ENCODE results near the gene TRAF3.
"Not testable (repeated sequence)": the region's sequence is repeated elsewhere in the genome, so short reads cannot be mapped to it uniquely, and the experiment has no call there.

Gene TRAF3

GRCh38 chr14:102865916-102866315 is 88.7 kb downstream of the TRAF3 start:
- H2BK5ac ChIP-seq (ENCODE audit: low read length); H4K5ac ChIP-seq (ENCODE audit: low read length); H2BK120ac ChIP-seq (ENCODE audit: low read depth, low read length); H3K4ac ChIP-seq (ENCODE audit: low read depth, low read length); H3K27me3 ChIP-seq (ENCODE audit: insufficient read depth, low read length, poor library complexity); H4K8ac ChIP-seq (ENCODE audit: low read depth, low read length); H2AK5ac ChIP-seq (ENCODE audit: low read length); H2BK15ac ChIP-seq (replicated peaks; ENCODE audit: low read depth); H3K79me1 ChIP-seq (ENCODE audit: low read length); H3K36me3 ChIP-seq (ENCODE audit: control insufficient read depth, insufficient read depth, low read length); H3K18ac ChIP-seq (ENCODE audit: low read length); H3K23ac ChIP-seq (ENCODE audit: low read length); H3K4me2 ChIP-seq (ENCODE audit: low read length); H3K56ac ChIP-seq (ENCODE audit: low read length); H3K4me1 ChIP-seq (ENCODE audit: control insufficient read depth, low read depth, low read length); H3K27ac ChIP-seq (ENCODE audit: low read depth, low read length); DNase-seq; H3K9ac ChIP-seq (ENCODE audit: low read length); H3K79me2 ChIP-seq (ENCODE audit: control insufficient read depth, insufficient read depth, low read length); H3K4me3 ChIP-seq (ENCODE audit: low read length): not testable (repeated sequence)
- WGBS (ENCODE audit: extremely low coverage, insufficient coverage, low lambda C conversion rate): no CpG with 5 or more reads among the region's 4 CpGs

DNA sequence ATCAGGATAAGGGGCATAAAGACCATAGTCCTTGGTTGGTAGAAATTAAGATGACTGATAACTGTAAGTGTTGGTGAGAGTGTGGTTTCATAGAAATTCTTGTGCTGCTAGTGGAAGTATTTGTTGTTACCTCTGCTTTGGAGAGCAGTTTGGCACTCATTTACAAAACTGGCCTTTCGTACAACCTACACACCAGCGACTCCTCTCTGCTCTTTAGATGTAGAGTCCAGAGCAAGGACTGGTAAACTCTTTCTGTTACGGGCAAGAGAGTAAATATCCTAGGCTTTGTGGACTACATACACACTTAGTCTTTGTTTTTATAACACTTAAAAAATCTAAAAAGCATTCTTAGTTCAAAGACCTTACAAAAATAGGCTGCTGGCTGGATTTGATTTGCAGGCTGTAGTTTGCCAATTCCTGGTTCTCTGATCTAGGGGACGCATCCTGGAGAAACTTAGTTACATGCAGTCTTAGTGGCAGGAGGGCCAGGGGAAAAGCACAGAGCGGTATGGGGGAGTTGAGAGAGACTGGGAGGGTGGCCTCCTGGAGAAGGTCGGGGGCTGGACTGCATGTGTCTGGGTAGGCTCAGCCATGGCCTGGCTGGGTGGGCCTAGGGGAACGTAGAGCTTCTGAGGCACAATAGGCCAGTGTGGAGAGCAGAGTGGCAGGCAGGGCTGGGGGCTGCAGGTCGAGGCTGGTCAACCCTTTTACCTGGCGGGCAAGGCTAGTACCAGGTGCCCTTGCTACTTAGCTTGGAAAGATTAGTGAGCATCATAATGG is 89.9 kb downstream of the TRAF3 start:
- Histone ChIP-seq H3K79me2 (ENCODE audit: control insufficient read depth, insufficient read depth, low read length) (no peaks in the 10 kb centered on the region), H3K79me1 (ENCODE audit: low read length) (no peaks in the 10 kb centered on the region), H3K9ac (ENCODE audit: low read length) (no peak overlapping the region), H2BK15ac (replicated peaks; ENCODE audit: low read depth) (no peak overlapping the region), H2BK5ac (ENCODE audit: low read length) (no peak overlapping the region), H3K4me1 (ENCODE audit: control insufficient read depth, low read depth, low read length) (no peaks in the 10 kb centered on the region), H3K27me3 (ENCODE audit: insufficient read depth, low read length, poor library complexity) (no peaks in the 10 kb centered on the region), H3K18ac (ENCODE audit: low read length) (no peak overlapping the region), H4K8ac (ENCODE audit: low read depth, low read length) (no peak overlapping the region), H3K4ac (ENCODE audit: low read depth, low read length) (no peak overlapping the region), H3K36me3 (ENCODE audit: control insufficient read depth, insufficient read depth, low read length) (no peaks in the 10 kb centered on the region), H4K5ac (ENCODE audit: low read length) (no peak overlapping the region), H3K23ac (ENCODE audit: low read length) (peak overlapping the region; percentile 24), H3K56ac (ENCODE audit: low read length) (no peak overlapping the region), H3K4me3 (ENCODE audit: low read length) (no peak overlapping the region), H2AK5ac (ENCODE audit: low read length) (no peak overlapping the region), H3K27ac (ENCODE audit: low read depth, low read length) (no peak overlapping the region), H2BK120ac (ENCODE audit: low read depth, low read length) (no peak overlapping the region), H3K4me2 (ENCODE audit: low read length) (no peak overlapping the region)
- DNase-seq: no peak
- no CpG with 5 or more reads among the region's 9 CpGs for WGBS (ENCODE audit: extremely low coverage, insufficient coverage, low lambda C conversion rate)

DNA sequence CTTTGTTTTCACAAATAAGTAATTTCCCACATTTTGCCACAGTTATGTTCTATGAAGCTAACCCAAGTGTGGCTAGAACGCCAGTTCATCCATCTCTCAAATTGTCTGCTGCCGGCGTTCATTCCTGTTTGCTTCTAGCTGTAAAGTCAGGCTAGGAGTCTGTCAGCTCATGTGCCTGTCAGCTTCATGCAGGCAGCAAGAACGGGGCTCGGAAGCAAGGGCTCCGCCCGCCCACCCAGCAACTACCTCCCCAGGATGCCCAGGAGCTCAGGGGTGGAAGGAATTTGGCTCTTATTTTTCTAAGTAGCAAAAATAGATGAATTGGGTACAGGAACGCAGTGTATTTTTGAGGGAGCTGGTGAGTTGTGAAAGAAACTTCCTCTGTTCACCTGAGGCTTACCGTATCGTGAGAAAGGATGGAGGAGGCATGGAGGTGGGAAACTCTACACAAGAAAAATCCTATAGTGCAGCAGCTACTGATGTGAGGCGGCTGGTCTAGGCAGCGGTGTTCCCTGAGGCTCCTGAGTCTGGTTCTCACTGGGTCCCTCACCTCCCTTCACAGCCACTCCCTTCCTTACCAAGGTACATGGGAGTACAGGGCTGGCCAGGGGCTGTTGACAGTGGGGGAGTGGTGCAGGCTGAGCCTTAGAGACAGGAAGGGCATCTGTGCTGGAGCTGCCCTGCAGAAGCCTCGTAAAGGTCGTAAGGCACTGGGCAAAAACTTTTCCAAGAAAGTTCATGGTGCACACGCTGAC is 90.8 kb downstream of the TRAF3 start:
- DNase-seq: no peak
- no peaks in the 10 kb centered on the region for H3K36me3 ChIP-seq (ENCODE audit: control insufficient read depth, insufficient read depth, low read length)
- H3K4ac ChIP-seq (ENCODE audit: low read depth, low read length): no peak overlapping the region
- H3K27me3 ChIP-seq (ENCODE audit: insufficient read depth, low read length, poor library complexity): no peaks in the 10 kb centered on the region
- no peak overlapping the region for H3K4me3 ChIP-seq (ENCODE audit: low read length)
- no peak overlapping the region for H3K27ac ChIP-seq (ENCODE audit: low read depth, low read length)
- H4K8ac ChIP-seq (ENCODE audit: low read depth, low read length): no peak overlapping the region
- no peak overlapping the region for H3K23ac ChIP-seq (ENCODE audit: low read length)
- no peak overlapping the region for H2BK120ac ChIP-seq (ENCODE audit: low read depth, low read length)
- no peak overlapping the region for H2BK15ac ChIP-seq (replicated peaks; ENCODE audit: low read depth)
- no peak overlapping the region for H4K5ac ChIP-seq (ENCODE audit: low read length)
- no peak overlapping the region for H2AK5ac ChIP-seq (ENCODE audit: low read length)
- no peak overlapping the region for H2BK5ac ChIP-seq (ENCODE audit: low read length)
- no CpG with 5 or more reads among the region's 15 CpGs for WGBS (ENCODE audit: extremely low coverage, insufficient coverage, low lambda C conversion rate)
- no peak overlapping the region for H3K4me2 ChIP-seq (ENCODE audit: low read length)
- no peak overlapping the region for H3K56ac ChIP-seq (ENCODE audit: low read length)
- no peaks in the 10 kb centered on the region for H3K79me1 ChIP-seq (ENCODE audit: low read length)
- H3K4me1 ChIP-seq (ENCODE audit: control insufficient read depth, low read depth, low read length): no peaks in the 10 kb centered on the region
- H3K79me2 ChIP-seq (ENCODE audit: control insufficient read depth, insufficient read depth, low read length): no peaks in the 10 kb centered on the region
- no peak overlapping the region for H3K9ac ChIP-seq (ENCODE audit: low read length)
- no peak overlapping the region for H3K18ac ChIP-seq (ENCODE audit: low read length)

- Histone ChIP-seq H3K4me1 (ENCODE audit: control insufficient read depth, low read depth, low read length) (no peaks in the 10 kb centered on the region), H3K4me3 (ENCODE audit: low read length) (no peak overlapping the region), H3K36me3 (ENCODE audit: control insufficient read depth, insufficient read depth, low read length) (no peaks in the 10 kb centered on the region), H3K9ac (ENCODE audit: low read length) (no peak overlapping the region), H3K56ac (ENCODE audit: low read length) (no peak overlapping the region), H4K5ac (ENCODE audit: low read length) (no peak overlapping the region), H3K79me1 (ENCODE audit: low read length) (no peaks in the 10 kb centered on the region), H2BK120ac (ENCODE audit: low read depth, low read length) (no peak overlapping the region), H3K23ac (ENCODE audit: low read length) (no peak overlapping the region), H2BK5ac (ENCODE audit: low read length) (no peak overlapping the region), H4K8ac (ENCODE audit: low read depth, low read length) (no peak overlapping the region), H2AK5ac (ENCODE audit: low read length) (no peak overlapping the region), H3K4me2 (ENCODE audit: low read length) (no peak overlapping the region), H3K79me2 (ENCODE audit: control insufficient read depth, insufficient read depth, low read length) (no peaks in the 10 kb centered on the region), H3K27me3 (ENCODE audit: insufficient read depth, low read length, poor library complexity) (no peaks in the 10 kb centered on the region), H3K4ac (ENCODE audit: low read depth, low read length) (no peak overlapping the region), H2BK15ac (replicated peaks; ENCODE audit: low read depth) (no peak overlapping the region), H3K27ac (ENCODE audit: low read depth, low read length) (no peak overlapping the region), H3K18ac (ENCODE audit: low read length) (no peak overlapping the region)
- no peak for DNase-seq
- WGBS (ENCODE audit: extremely low coverage, insufficient coverage, low lambda C conversion rate): no CpG with 5 or more reads among the region's 8 CpGs
Measured at GRCh38 chr14:102868956-102869547, 91.8 kb downstream of the TRAF3 start.

DNA sequence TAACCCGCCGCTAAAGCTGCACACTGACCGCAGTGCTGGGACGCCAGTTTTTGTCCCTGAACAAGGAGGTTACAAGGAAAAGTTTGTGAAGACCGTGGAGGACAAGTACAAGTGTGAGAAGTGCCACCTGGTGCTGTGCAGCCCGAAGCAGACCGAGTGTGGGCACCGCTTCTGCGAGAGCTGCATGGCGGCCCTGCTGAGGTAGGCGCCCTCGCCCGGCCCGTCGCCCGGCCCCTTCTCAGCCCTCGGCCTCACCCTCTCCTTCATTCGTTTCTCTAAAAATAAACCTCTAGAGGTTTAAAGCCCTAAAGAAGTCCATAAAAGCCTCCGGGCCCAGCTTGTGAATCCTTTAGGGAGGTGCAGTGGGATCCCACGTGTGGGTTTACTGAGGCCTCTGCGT is 93.0 kb downstream of the TRAF3 start:
- no peak overlapping the region for H2BK5ac ChIP-seq (ENCODE audit: low read length)
- no peaks in the 10 kb centered on the region for H3K79me2 ChIP-seq (ENCODE audit: control insufficient read depth, insufficient read depth, low read length)
- no peaks in the 10 kb centered on the region for H3K36me3 ChIP-seq (ENCODE audit: control insufficient read depth, insufficient read depth, low read length)
- H3K4me2 ChIP-seq (ENCODE audit: low read length): no peak overlapping the region
- DNase-seq: no peak
- H3K56ac ChIP-seq (ENCODE audit: low read length): no peak overlapping the region
- H3K18ac ChIP-seq (ENCODE audit: low read length): no peak overlapping the region
- no peak overlapping the region for H4K5ac ChIP-seq (ENCODE audit: low read length)
- H2BK120ac ChIP-seq (ENCODE audit: low read depth, low read length): no peak overlapping the region
- no peaks in the 10 kb centered on the region for H3K79me1 ChIP-seq (ENCODE audit: low read length)
- no peaks in the 10 kb centered on the region for H3K27me3 ChIP-seq (ENCODE audit: insufficient read depth, low read length, poor library complexity)
- H3K9ac ChIP-seq (ENCODE audit: low read length): no peak overlapping the region
- no peak overlapping the region for H2AK5ac ChIP-seq (ENCODE audit: low read length)
- H3K23ac ChIP-seq (ENCODE audit: low read length): no peak overlapping the region
- no peaks in the 10 kb centered on the region for H3K4me1 ChIP-seq (ENCODE audit: control insufficient read depth, low read depth, low read length)
- no CpG with 5 or more reads among the region's 21 CpGs for WGBS (ENCODE audit: extremely low coverage, insufficient coverage, low lambda C conversion rate)
- no peak overlapping the region for H4K8ac ChIP-seq (ENCODE audit: low read depth, low read length)
- H2BK15ac ChIP-seq (replicated peaks; ENCODE audit: low read depth): no peak overlapping the region
- H3K27ac ChIP-seq (ENCODE audit: low read depth, low read length): no peak overlapping the region
- no peak overlapping the region for H3K4me3 ChIP-seq (ENCODE audit: low read length)
- H3K4ac ChIP-seq (ENCODE audit: low read depth, low read length): no peak overlapping the region
